LNCAP (cell line): ENCODE results near the gene ARHGAP23.

Experiments used
- TF ChIP-seq, protein P1 (sequence below): fragments of 450-650 bp; IDR thresholded peaks from 2 replicates; pipeline ENCODE4 v1.5.1; 2017; ENCODE audit warnings: mild to moderate bottlenecking

The ARHGAP23 gene

DNA sequence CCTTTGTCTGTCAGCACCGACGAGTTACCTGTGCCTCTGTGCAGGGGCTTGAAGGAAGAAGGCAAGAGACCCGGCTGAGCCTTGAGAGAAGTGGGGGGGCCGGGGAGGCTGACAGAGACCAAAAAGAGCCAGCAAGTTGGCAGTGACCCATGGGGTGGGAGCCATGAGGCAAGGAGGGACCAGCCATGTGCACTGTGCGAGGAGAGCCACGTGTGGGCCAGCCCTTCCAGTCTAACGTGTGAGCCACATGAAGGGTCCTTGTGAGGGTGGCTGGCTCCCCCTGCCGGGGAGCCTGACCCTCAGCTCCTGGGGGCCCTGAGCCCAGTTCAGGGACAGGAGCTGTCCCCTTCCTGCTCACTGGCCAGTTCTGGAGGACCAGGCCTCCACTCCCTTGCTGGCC, 46.4 kb downstream of the ARHGAP23 start:
- TF ChIP-seq, protein P1, sequence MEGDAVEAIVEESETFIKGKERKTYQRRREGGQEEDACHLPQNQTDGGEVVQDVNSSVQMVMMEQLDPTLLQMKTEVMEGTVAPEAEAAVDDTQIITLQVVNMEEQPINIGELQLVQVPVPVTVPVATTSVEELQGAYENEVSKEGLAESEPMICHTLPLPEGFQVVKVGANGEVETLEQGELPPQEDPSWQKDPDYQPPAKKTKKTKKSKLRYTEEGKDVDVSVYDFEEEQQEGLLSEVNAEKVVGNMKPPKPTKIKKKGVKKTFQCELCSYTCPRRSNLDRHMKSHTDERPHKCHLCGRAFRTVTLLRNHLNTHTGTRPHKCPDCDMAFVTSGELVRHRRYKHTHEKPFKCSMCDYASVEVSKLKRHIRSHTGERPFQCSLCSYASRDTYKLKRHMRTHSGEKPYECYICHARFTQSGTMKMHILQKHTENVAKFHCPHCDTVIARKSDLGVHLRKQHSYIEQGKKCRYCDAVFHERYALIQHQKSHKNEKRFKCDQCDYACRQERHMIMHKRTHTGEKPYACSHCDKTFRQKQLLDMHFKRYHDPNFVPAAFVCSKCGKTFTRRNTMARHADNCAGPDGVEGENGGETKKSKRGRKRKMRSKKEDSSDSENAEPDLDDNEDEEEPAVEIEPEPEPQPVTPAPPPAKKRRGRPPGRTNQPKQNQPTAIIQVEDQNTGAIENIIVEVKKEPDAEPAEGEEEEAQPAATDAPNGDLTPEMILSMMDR = peak; percentile 19; the same call in 1 of the 2 replicates

DNA sequence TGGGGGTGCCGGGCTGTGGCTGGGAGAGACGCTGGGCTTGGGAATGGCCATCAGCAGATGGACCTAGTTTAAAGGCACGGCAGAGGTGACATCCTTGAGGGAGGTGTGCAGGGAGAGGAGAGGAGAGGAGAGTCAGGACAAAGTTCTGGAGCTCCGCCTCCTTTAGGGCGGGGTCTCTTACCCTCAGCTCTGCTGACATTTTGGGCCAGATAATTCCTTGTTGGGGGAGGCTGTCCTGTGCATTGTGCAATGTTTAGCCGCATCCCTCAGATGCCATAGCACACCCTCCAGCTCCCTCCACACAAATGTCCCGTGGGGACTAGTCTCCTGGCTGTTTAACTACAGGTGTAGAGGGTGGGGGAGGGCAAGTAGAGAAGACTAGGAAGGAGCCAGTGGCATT, 48.3 kb downstream of the ARHGAP23 start:
- TF ChIP-seq, protein P1 = no peak

DNA sequence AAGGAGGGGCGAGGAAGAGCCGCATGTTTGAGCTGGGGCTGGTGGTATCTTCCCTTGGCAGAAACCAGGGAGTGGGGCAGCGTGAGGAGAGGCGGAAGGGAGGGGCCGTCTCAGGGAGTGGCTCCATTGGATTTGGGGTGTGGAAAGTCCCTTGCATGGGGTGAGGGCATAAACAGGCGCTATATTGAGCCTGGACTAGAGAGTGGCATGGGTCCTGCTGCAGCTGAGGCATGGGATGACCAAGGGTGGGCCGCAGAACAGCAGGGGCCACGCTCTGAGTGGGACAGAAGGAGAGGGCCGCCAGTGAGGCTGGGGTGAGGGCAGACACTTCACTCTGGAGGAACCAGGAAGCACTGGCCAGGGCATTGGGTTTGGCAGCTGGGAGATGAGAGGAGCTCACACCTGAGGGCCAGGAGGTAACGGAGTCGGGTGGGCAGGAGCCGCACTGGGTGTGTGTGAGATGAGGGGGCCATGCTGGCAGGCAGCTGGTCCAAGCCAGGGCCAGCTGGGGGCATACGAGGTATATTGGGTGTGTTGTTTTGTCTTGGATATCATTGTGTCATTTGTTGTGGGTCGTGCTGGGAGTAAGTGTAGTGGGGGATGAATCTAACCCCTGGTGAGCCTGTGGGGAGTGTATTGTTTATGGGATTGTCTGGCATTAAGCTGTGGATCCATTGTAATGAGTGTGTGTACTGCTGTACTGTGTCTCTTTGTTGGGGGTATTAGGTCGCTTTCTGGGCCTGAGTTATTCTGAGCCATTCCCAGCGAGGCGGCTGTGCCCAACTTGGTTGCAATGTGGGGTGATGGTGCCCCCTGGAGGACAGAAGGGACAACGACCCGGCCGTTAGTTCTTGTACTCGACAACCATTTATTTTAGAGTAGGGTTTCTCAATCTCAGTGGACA, 56.2 kb downstream of the ARHGAP23 start:
- TF ChIP-seq, protein P1 = peak; percentile 74

DNA sequence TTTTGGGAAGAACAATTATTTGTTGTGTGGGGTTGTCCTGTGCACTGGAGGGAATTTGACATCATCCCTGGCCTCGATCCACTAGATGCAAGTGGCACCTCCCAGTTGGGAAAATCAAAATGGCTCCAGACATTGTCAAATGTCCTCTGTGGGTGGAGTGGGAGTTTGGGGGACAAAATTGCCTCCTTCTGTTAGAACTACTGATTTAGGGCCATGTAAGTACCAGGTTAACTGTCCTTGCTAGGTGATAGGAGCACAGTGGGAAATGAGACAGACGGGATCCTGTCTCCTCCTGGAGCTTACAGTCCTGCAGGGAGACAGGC, 56.8 kb downstream of the ARHGAP23 start:
- TF ChIP-seq, protein P1 = no peak

DNA sequence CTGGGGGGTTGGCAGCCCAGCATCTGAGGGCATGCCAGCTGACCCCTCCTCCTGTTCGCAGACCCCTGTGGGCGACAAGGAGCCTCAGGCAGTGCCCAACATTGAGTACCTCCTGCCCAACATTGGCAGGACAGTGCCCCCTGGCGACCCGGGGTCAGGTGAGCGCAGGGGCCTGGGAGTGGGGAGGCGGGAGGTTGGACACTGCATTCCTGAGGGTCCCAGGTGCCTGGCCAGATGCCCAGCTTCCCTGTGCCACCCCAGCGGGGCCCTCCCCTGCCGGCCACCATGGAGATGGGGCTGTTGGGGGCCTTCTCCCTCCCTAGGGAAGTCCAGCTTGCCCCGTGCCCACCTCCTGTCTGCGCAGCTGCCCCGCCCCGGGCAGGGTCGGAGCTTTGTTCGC, 70.1 kb downstream of the ARHGAP23 start:
- TF ChIP-seq, protein P1 = no peak

DNA sequence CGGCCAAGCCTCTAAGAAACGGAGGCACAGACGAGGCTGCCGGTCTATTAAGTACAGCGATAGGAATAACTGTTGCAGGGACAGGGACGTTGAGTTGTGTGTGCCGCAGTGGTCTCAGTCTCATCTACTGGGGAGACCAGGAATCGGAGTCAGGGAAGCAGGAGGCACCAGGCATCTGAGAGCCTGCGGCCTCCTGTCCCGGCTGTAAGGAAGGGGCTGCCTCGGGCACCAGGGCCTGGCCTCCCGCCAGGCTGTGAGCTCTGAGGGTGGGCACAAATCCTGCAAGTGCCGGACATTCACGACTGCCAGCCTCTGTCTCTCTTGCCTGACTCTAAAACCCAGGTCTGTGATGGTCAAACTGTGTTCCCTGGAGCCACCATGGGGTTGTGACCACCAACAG, 76.0 kb downstream of the ARHGAP23 start:
- TF ChIP-seq, protein P1 = no peak

DNA sequence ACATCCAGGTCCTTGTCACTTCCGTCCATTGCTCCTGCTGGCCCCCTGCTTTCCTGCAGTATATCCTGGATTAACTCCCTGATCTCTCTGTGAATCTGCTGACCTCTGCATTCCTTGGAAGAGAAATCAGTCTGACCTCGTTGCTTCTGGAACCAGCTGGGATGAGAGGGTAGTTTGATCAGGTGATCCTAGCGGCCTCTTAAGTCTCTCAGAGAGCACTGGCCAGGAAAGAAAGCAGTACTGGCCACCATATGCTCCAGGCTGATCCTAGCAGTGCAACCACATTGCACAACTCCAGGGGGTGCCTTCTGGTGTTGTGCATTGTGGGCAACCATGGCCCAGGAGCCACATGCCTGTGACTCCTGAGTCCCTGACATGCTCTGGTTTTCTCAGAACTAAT, 79.2 kb downstream of the ARHGAP23 start:
- TF ChIP-seq, protein P1 = no peak
